HepG2 (cell line): ENCODE results near the gene NUCB1. TPM values are rescaled to one million over a fixed set of nuclear protein-coding genes. Genes with fewer than 3 reads are reported as not detected.

Source experiments
- BCL6 ChIP-seq: IDR thresholded peaks from 2 replicates; pipeline ENCODE4 v1.6.1; 2016; ENCODE audit warnings: missing genetic modification reagents, missing compliant biosample characterization
- DZIP1 ChIP-seq: sonication (generic); formaldehyde crosslinking; IDR thresholded peaks from 2 replicates; pipeline ENCODE4 v1.5.0; 2020; ENCODE audit warnings: mild to moderate bottlenecking, missing genetic modification reagents
- EEA1 ChIP-seq: sonication (generic); formaldehyde crosslinking; IDR thresholded peaks from 2 replicates; pipeline ENCODE4 v1.5.1; 2020; ENCODE audit warnings: mild to moderate bottlenecking, missing genetic modification reagents, borderline replicate concordance
- ESRRA ChIP-seq: sonication (generic); formaldehyde crosslinking; IDR thresholded peaks from 2 replicates; pipeline ENCODE4 v1.5.1; 2020; ENCODE audit warnings: mild to moderate bottlenecking, low read depth, missing genetic modification reagents
- HDAC6 ChIP-seq: fragments of 200-600 bp; sonication (generic); IDR thresholded peaks from 2 replicates; pipeline ENCODE4 v1.7.0; 2017; ENCODE audit warnings: mild to moderate bottlenecking, antibody characterized with exemption, low read length, low read depth
- MBD4 ChIP-seq: IDR thresholded peaks from 2 replicates; pipeline ENCODE4 v1.6.1; 2012; ENCODE audit warnings: low read length, inconsistent platforms, borderline replicate concordance
- MEIS2 ChIP-seq: sonication (generic); formaldehyde crosslinking; IDR thresholded peaks from 2 replicates; pipeline ENCODE4 v1.9.0; 2021; ENCODE audit warnings: mild to moderate bottlenecking, missing genetic modification reagents
- MLX ChIP-seq: IDR thresholded peaks from 2 replicates; pipeline ENCODE4 v1.6.1; 2016
- MYC ChIP-seq: sonication (generic); formaldehyde crosslinking; IDR thresholded peaks from 2 replicates; pipeline ENCODE4 v1.9.0; 2021; ENCODE audit warnings: missing genetic modification reagents, borderline replicate concordance
- PCBP2 ChIP-seq: fragments of 200-400 bp; formaldehyde crosslinking; optimal IDR thresholded peaks from 2 replicates; pipeline ENCODE3; 2018; ENCODE audit warnings: low read length, low read depth; ENCODE audit not compliant: poor library complexity, severe bottlenecking
- PRMT3 ChIP-seq: sonication (generic); formaldehyde crosslinking; IDR thresholded peaks from 2 replicates; pipeline ENCODE4 v1.8.1; 2022; ENCODE audit warnings: low read depth, mild to moderate bottlenecking, moderate library complexity, missing genetic modification reagents, borderline replicate concordance
- RBM22 ChIP-seq: fragments of 200-400 bp; formaldehyde crosslinking; optimal IDR thresholded peaks from 2 replicates; pipeline ENCODE3; 2017; ENCODE audit warnings: mild to moderate bottlenecking, low read length, moderate library complexity
- YEATS2 ChIP-seq: sonication (generic); formaldehyde crosslinking; IDR thresholded peaks from 2 replicates; pipeline ENCODE4 v1.4.0; 2020; ENCODE audit warnings: missing genetic modification reagents, borderline replicate concordance
- ZBTB14 ChIP-seq: sonication (generic); formaldehyde crosslinking; IDR thresholded peaks from 2 replicates; pipeline ENCODE4 v1.4.0; 2020; ENCODE audit warnings: missing genetic modification reagents
- ZFP62 ChIP-seq: sonication (generic); formaldehyde crosslinking; IDR thresholded peaks from 2 replicates; pipeline ENCODE4 v1.4.0; 2020; ENCODE audit warnings: missing genetic modification reagents
- ZNF160 ChIP-seq: sonication (generic); formaldehyde crosslinking; IDR thresholded peaks from 2 replicates; pipeline ENCODE4 v1.8.0; 2022; ENCODE audit warnings: mild to moderate bottlenecking, inconsistent platforms, missing genetic modification reagents
- ZNF367 ChIP-seq: sonication (generic); formaldehyde crosslinking; IDR thresholded peaks from 2 replicates; pipeline ENCODE4 v1.4.0; 2020; ENCODE audit warnings: missing genetic modification reagents, borderline replicate concordance
- polyA plus RNA-seq, 8 experiments: library from polyadenylated mRNA; depleted of rRNA in 3 of 8; stranded (reverse) in 7 of 8; unstranded in 1 of 8; fragments of >200 nt; fragmentation: Illumina TruSeq in 4 of 8; extraction: Trizol in 4 of 8; gene quantifications; 2 replicates each; pipeline versions ENCODE4 v1.2.1 to v1.2.3, GENCODE V29; 2011 to 2016; ENCODE audit warnings: low read depth in 4 of 8, missing spikeins in 1 of 8, mixed read lengths in 1 of 8; ENCODE audit not compliant: insufficient read depth in 1 of 8
- total RNA-seq, 5 experiments: library from RNA; depleted of rRNA; stranded (reverse); fragments of >200 nt; fragmentation: Illumina TruSeq; extraction: Trizol; gene quantifications; 2 replicates each; pipeline ENCODE4 v1.2.3, GENCODE V29; 2016; ENCODE audit warnings: low read depth in 1 of 5
- TF ChIP-seq, protein P1 (sequence below): sonication (generic); formaldehyde crosslinking; IDR thresholded peaks from 2 replicates; pipeline ENCODE4 v1.8.0; 2022; ENCODE audit warnings: mild to moderate bottlenecking, missing genetic modification reagents, moderate library complexity
- TF ChIP-seq, protein P2 (sequence below): sonication (generic); formaldehyde crosslinking; IDR thresholded peaks from 2 replicates; pipeline ENCODE4 v1.9.0; 2021; ENCODE audit warnings: missing genetic modification reagents, mild to moderate bottlenecking, borderline replicate concordance

The NUCB1 gene
- total and polyA plus RNA-seq, 2 of the 13 experiments (the other 11 are each of a cell fraction or from before 2014, with no cell fraction given) = 82.3 to 106 TPM

- TF ChIP-seq DZIP1 (CRISPR knock-in tag) (no peak; the same call in 1 of the 2 replicates), YEATS2 (peak; percentile 82; the same call in 1 of the 2 replicates), MYC (peak; percentile 55; the same call in 1 of the 2 replicates), PRMT3 (CRISPR knock-in tag) (no peak), PCBP2 (no peak), ZNF367 (CRISPR knock-in tag) (no peak), ZBTB14 (no peak), RBM22 (no peak), MBD4 (no peak), HDAC6 (no peak), MLX (no peak), ZFP62 (CRISPR knock-in tag) (no peak), ZNF160 (CRISPR knock-in tag) (no peak), MEIS2 (CRISPR knock-in tag) (no peak), EEA1 (no peak), BCL6 (CRISPR knock-in tag) (peak; percentile 71), ESRRA (CRISPR knock-in tag) (0 out of 2 replicates have a peak, but pooled peaks have one; percentile 18)
- TF ChIP-seq, protein P1, sequence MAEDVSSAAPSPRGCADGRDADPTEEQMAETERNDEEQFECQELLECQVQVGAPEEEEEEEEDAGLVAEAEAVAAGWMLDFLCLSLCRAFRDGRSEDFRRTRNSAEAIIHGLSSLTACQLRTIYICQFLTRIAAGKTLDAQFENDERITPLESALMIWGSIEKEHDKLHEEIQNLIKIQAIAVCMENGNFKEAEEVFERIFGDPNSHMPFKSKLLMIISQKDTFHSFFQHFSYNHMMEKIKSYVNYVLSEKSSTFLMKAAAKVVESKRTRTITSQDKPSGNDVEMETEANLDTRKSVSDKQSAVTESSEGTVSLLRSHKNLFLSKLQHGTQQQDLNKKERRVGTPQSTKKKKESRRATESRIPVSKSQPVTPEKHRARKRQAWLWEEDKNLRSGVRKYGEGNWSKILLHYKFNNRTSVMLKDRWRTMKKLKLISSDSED = no peak
- TF ChIP-seq, protein P2, sequence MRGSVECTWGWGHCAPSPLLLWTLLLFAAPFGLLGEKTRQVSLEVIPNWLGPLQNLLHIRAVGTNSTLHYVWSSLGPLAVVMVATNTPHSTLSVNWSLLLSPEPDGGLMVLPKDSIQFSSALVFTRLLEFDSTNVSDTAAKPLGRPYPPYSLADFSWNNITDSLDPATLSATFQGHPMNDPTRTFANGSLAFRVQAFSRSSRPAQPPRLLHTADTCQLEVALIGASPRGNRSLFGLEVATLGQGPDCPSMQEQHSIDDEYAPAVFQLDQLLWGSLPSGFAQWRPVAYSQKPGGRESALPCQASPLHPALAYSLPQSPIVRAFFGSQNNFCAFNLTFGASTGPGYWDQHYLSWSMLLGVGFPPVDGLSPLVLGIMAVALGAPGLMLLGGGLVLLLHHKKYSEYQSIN = no peak
Observed at GRCh38 chr19:48899781-48900476, at the start of gene NUCB1 (continued).
